Right atrium auricular region (tissue), 2 donors: ENCODE measurements around the gene BPHL. TPM values are rescaled to one million over a fixed set of nuclear protein-coding genes. Genes with fewer than 3 reads are reported as not detected.
A peak's percentile ranks its signal among the peaks of the same experiment; 100 is the strongest.
"Not testable (repeated sequence)": the region's sequence is repeated elsewhere in the genome, so short reads cannot be mapped to it uniquely, and the experiment has no call there.

Experiments
- DNase-seq: peaks from one replicate; pipeline ENCODE4 v3.0.0-alpha.2; 2019; ENCODE audit warnings: low spot score
- H3K27ac ChIP-seq, 2 donors: fragments of 200-600 bp; sonication (generic); 1 replicate in 1 of 2; 2 replicates in 1 of 2; pipeline ENCODE4 v1.5.1; 2016 to 2019
- H3K27me3 ChIP-seq, 2 donors: fragments of 200-600 bp; sonication (generic); one replicate each; pipeline versions ENCODE4 v1.5.1 to v1.6.0; 2017 to 2019
- H3K36me3 ChIP-seq: fragments of 200-600 bp; sonication (generic); one replicate; pipeline ENCODE4 v1.5.1; 2016
- H3K4me1 ChIP-seq, 2 donors: fragments of 200-600 bp; sonication (generic); one replicate each; pipeline versions ENCODE4 v1.5.1 to v1.6.0; 2017 to 2019
- H3K4me3 ChIP-seq, 2 donors: fragments of 200-600 bp; sonication (generic); 1 replicate in 1 of 2; 2 replicates in 1 of 2; pipeline ENCODE4 v1.5.1; 2017 to 2019; ENCODE audit warnings: mild to moderate bottlenecking in 1 of 2, moderate library complexity in 1 of 2
- H3K9me3 ChIP-seq, 2 donors: fragments of 200-600 bp; sonication (generic); one replicate each; pipeline ENCODE4 v1.5.1; 2019
- total RNA-seq, 2 donors: library from RNA; depleted of rRNA; stranded (reverse); fragments of >200 nt; gene quantifications; one replicate each; pipeline ENCODE4 v1.1.0, GENCODE V29; 2016
- TF ChIP-seq, protein P1 (sequence below), 2 donors: fragments of 200-600 bp; sonication (generic); IDR thresholded peaks; one replicate each; pipeline ENCODE4 v1.5.1; 2019; ENCODE audit warnings: antibody characterized with exemption in 2 of 2

BPHL gene
- total RNA-seq, 2 donors from 2014 or later, result 5.4 to 10.6 TPM

DNA sequence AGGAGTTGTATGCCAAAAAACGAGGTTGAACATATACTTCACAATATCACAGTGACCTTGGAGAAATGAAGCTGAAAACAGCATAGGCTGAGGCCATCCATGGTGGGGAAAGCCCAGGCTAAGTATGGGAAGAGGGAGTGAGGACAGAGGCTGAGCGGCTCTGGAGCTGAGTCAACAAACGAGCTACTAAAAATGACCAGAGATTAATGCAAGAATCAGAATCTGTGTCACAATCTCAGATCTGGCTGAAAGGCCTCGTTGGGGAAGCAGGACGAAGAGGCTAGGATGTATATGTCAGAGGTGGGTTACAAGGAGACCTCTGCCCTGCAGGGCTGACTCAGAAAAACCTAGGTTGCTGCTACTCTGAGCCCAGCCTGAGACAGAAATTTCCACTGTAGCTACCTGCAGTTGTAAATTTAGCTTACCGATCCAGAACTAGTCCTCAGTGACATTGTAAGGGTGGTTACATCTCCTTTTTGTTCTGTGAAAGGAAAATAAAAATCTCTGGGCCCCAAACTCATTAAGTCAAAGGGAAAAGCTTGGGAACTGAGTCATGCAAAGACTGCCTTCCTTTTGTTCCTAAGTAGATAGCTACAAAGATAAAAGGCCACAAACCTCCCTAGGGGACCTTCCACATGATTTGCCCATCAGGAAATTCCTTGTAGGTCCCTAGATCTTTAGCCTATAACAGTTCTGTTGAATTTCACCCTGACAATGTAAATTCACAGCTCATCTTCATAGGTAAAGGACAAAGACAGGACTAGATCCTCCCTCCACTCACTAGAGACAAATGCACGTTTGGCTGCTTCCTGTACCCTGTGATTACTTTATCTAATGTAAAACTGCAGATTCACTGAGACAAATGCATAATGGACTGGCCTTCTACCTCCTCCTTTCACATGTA is 47.4 kb downstream of the BPHL start:
- Histone ChIP-seq H3K36me3 (no peaks in the 10 kb centered on the region), H3K4me3 (no peak overlapping the region), H3K27me3 (no peaks in the 10 kb centered on the region), H3K27ac (peak overlapping the region in 1 of 2 donors; percentile 53), H3K9me3 (no peaks in the 10 kb centered on the region), H3K4me1 (peaks cover 0 to 5% of the 10 kb centered on the region in 2 donors)
- TF ChIP-seq, protein P1, sequence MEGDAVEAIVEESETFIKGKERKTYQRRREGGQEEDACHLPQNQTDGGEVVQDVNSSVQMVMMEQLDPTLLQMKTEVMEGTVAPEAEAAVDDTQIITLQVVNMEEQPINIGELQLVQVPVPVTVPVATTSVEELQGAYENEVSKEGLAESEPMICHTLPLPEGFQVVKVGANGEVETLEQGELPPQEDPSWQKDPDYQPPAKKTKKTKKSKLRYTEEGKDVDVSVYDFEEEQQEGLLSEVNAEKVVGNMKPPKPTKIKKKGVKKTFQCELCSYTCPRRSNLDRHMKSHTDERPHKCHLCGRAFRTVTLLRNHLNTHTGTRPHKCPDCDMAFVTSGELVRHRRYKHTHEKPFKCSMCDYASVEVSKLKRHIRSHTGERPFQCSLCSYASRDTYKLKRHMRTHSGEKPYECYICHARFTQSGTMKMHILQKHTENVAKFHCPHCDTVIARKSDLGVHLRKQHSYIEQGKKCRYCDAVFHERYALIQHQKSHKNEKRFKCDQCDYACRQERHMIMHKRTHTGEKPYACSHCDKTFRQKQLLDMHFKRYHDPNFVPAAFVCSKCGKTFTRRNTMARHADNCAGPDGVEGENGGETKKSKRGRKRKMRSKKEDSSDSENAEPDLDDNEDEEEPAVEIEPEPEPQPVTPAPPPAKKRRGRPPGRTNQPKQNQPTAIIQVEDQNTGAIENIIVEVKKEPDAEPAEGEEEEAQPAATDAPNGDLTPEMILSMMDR (IDR thresholded peaks at IDR 0.05), result no peak
- no peak for DNase-seq

- not testable (repeated sequence) for H3K4me1 ChIP-seq, H3K27me3 ChIP-seq, H3K4me3 ChIP-seq, H3K9me3 ChIP-seq, H3K36me3 ChIP-seq, DNase-seq, H3K27ac ChIP-seq
These were observed 48.2 kb downstream of the BPHL start for GRCh38 chr6:3166535-3167225.

DNA sequence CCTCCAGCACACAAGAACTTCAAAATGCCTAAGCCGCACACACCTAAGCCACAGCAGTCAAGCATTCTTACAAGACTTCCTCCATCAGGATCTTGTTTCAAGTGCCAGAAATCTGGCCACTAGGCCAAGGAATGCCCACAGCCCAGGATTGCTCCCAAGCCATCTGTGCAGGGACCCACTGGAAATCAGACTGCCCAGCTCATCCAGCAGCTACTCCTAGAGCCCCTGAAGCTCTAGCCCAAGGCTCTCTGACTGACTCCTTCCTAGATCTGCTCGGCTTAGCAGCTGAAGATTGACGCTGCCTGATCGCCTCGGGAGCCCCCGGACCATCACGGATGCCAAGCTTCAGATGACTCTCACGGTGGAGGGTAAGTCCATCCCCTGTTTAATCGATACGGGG is 49.5 kb downstream of the BPHL start:
- not testable (repeated sequence) for H3K4me3 ChIP-seq, H3K9me3 ChIP-seq, H3K4me1 ChIP-seq, H3K27me3 ChIP-seq, H3K36me3 ChIP-seq, H3K27ac ChIP-seq, DNase-seq

GRCh38 chr6:3170676-3171075 is 52.2 kb downstream of the BPHL start:
- not testable (repeated sequence) for H3K36me3 ChIP-seq, H3K27ac ChIP-seq, H3K9me3 ChIP-seq, H3K4me3 ChIP-seq, DNase-seq, H3K27me3 ChIP-seq, H3K4me1 ChIP-seq

GRCh38 chr6:3171313-3172175 is 53.0 kb downstream of the BPHL start:
- not testable (repeated sequence) for DNase-seq, H3K36me3 ChIP-seq, H3K4me3 ChIP-seq, H3K4me1 ChIP-seq, H3K27me3 ChIP-seq, H3K9me3 ChIP-seq, H3K27ac ChIP-seq

GRCh38 chr6:3172789-3173188 is 54.3 kb downstream of the BPHL start:
- not testable (repeated sequence) for H3K27ac ChIP-seq, H3K4me1 ChIP-seq, H3K9me3 ChIP-seq, H3K36me3 ChIP-seq, H3K27me3 ChIP-seq, DNase-seq, H3K4me3 ChIP-seq

GRCh38 chr6:3173636-3174089 is 55.2 kb downstream of the BPHL start:
- not testable (repeated sequence) for H3K4me1 ChIP-seq, DNase-seq, H3K4me3 ChIP-seq, H3K9me3 ChIP-seq, H3K36me3 ChIP-seq, H3K27ac ChIP-seq, H3K27me3 ChIP-seq

- Histone ChIP-seq H3K27me3 (no peaks in the 10 kb centered on the region), H3K27ac (no peak overlapping the region), H3K9me3 (no peaks in the 10 kb centered on the region), H3K4me1 (no peaks in the 10 kb centered on the region), H3K36me3 (no peaks in the 10 kb centered on the region), H3K4me3 (no peak overlapping the region)
- no peak for DNase-seq
- TF ChIP-seq, protein P1 (IDR thresholded peaks at IDR 0.05), result no peak
These were observed 57.3 kb downstream of the BPHL start for GRCh38 chr6:3175715-3176402.
